Stomach (tissue), 9 donors: ENCODE measurements around the gene RANBP17. TPM values are rescaled to one million over a fixed set of nuclear protein-coding genes. Genes with fewer than 3 reads are reported as not detected.

Experiments used
- DNase-seq, 2 donors: peaks; one replicate each; pipeline versions ENCODE4 v3.0.0 to v3.0.0-alpha.2; 2013 to 2019
- H3K27ac ChIP-seq, 5 donors: fragments of 200-600 bp in 4 of 5; sonication (generic) in 4 of 5; one replicate each; pipeline ENCODE4 v1.5.1; 2013 to 2019; ENCODE audit warnings: mild to moderate bottlenecking in 1 of 5, moderate library complexity in 1 of 5
- H3K27me3 ChIP-seq, 3 donors: fragments of 200-600 bp; sonication (generic); one replicate each; pipeline ENCODE4 v1.5.1; 2017 to 2019; ENCODE audit warnings: mixed run types in 1 of 3
- H3K36me3 ChIP-seq, 4 donors: fragments of 200-600 bp; sonication (generic); 1 replicate in 3 of 4; 2 replicates in 1 of 4; pipeline ENCODE4 v1.5.1; 2016 to 2019
- H3K4me1 ChIP-seq, 4 donors: fragments of 200-600 bp; sonication (generic); one replicate each; pipeline ENCODE4 v1.5.1; 2016 to 2019
- H3K4me3 ChIP-seq, 4 donors: fragments of 200-600 bp; sonication (generic) in 3 of 4; one replicate each; pipeline ENCODE4 v1.5.1; 2016 to 2019; ENCODE audit warnings: mild to moderate bottlenecking in 1 of 4
- H3K9me3 ChIP-seq, 4 donors: fragments of 200-600 bp; sonication (generic); one replicate each; pipeline ENCODE4 v1.5.1; 2016 to 2019
- CTCF ChIP-seq, 7 experiments: fragments of 450-650 bp in 4 of 7; fragments of 200-600 bp in 3 of 7; sonication (generic) in 3 of 7; IDR thresholded peaks; one replicate each; pipeline ENCODE4 v1.5.1; 2016 to 2019; ENCODE audit warnings: antibody characterized with exemption in 7 of 7, control low read depth in 2 of 7, mild to moderate bottlenecking in 1 of 7
- EP300 ChIP-seq: sonication (generic); formaldehyde crosslinking; IDR thresholded peaks from one replicate; pipeline ENCODE4 v1.6.1; 2017; ENCODE audit warnings: antibody characterized with exemption
- POLR2A ChIP-seq, 4 donors: fragments of 450-650 bp; IDR thresholded peaks; one replicate each; pipeline ENCODE4 v1.6.1; 2016; ENCODE audit warnings: antibody characterized with exemption in 4 of 4, control low read depth in 2 of 4, mild to moderate bottlenecking in 1 of 4, moderate library complexity in 1 of 4
- POLR2AphosphoS5 ChIP-seq, 3 donors: sonication (generic); formaldehyde crosslinking; IDR thresholded peaks; one replicate each; pipeline ENCODE4 v1.6.1; 2016; ENCODE audit warnings: antibody characterized with exemption in 3 of 3
- WGBS, 5 donors: extraction: QIAGEN DNeasy Blood & Tissue Kit in 3 of 5; methylation state at CpG; one replicate each; pipeline versions ENCODE4 v1.1.5 to v1.1.7; 2013 to 2018; 5-methylcytosine and 5-hydroxymethylcytosine counted together
- intact Hi-C: fragments of 100-400 bp; cut with DNase I; formaldehyde crosslinking; loops from one replicate; pipeline ENCODE4 v1.15.1; 2023; ENCODE audit warnings: low total_unique reads
- polyA plus RNA-seq, 3 donors: library from polyadenylated mRNA; stranded (reverse); fragments of 200-250 nt; gene quantifications; one replicate each; pipeline ENCODE4 v1.2.3, GENCODE V29; 2013
- total RNA-seq, 5 donors: library from RNA; depleted of rRNA; stranded (reverse); fragments of >200 nt; gene quantifications; one replicate each; pipeline versions ENCODE4 v1.1.0 to v1.2.3, GENCODE V29; 2014 to 2016
- donor health status: healthy with polysubstance abuse.
- donor health status: Bipolar disorder and iron deficiency.
- donor health status: healthy.

Gene RANBP17
- total and polyA plus RNA-seq, 8 donors: 1.4 to 75.6 (median 10.5) TPM

DNA sequence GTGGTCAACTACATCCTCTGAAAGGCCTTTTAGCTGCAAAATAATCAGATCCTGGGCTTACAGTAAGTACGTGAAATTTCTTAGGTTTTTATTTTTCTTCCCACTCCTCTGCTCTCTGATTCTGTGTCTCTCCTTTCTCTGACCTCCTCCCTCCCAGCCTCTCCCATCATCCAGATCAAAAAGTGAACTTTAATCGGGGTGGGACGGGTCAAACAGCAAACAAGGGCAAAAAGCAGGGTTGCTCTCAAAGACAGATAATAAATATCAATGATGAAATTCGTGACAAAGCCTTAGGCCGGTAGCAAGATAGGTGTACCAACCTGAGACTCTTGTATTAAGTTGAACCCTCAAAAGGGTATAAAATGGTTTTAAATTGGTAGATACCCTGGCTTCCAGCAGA, 76.1 kb downstream of the RANBP17 start:
- Histone ChIP-seq H3K9me3 (no peaks in the 10 kb centered on the region), H3K36me3 (peaks cover 0 to 5% (median 0%) of the 10 kb centered on the region in 4 donors), H3K4me1 (no peaks in the 10 kb centered on the region), H3K27ac (no peak overlapping the region), H3K27me3 (no peaks in the 10 kb centered on the region), H3K4me3 (no peak overlapping the region)
- 62 to 87% (median 76%) methylated on average over 5 of the region's 5 CpGs for WGBS, 5 donors
- intact Hi-C loops: no loop called here
- TF ChIP-seq POLR2A (IDR thresholded peaks at IDR 0.05) (no peak), CTCF (IDR thresholded peaks at IDR 0.05) (no peak), POLR2AphosphoS5 (IDR thresholded peaks at IDR 0.05) (no peak), EP300 (no peak)
- no peak for DNase-seq

GRCh38 chr5:170939178-170939577, 77.4 kb downstream of the RANBP17 start:
- no peak for TF ChIP-seq CTCF (IDR thresholded peaks at IDR 0.05)
- no peak for TF ChIP-seq POLR2AphosphoS5 (IDR thresholded peaks at IDR 0.05)
- no peak for TF ChIP-seq EP300
- no peak for TF ChIP-seq POLR2A (IDR thresholded peaks at IDR 0.05)
- no peaks in the 10 kb centered on the region for H3K9me3 ChIP-seq
- no peaks in the 10 kb centered on the region for H3K27me3 ChIP-seq
- no peaks in the 10 kb centered on the region for H3K4me1 ChIP-seq
- WGBS, 5 donors: 73 to 94% (median 85%) methylated on average over 8 of the region's 8 CpGs
- H3K36me3 ChIP-seq: peaks cover 0 to 5% (median 0%) of the 10 kb centered on the region in 4 donors
- H3K4me3 ChIP-seq: no peak overlapping the region
- intact Hi-C loops: no loop called here
- DNase-seq: no peak
- no peak overlapping the region for H3K27ac ChIP-seq

GRCh38 chr5:170941788-170942187, 80.0 kb downstream of the RANBP17 start:
- intact Hi-C loops: no loop called here
- H3K36me3 ChIP-seq: peaks cover 0 to 5% (median 0%) of the 10 kb centered on the region in 4 donors
- DNase-seq: no peak
- no peak overlapping the region for H3K27ac ChIP-seq
- no peaks in the 10 kb centered on the region for H3K4me1 ChIP-seq
- TF ChIP-seq EP300 (no peak), POLR2AphosphoS5 (IDR thresholded peaks at IDR 0.05) (no peak), POLR2A (IDR thresholded peaks at IDR 0.05) (no peak), CTCF (IDR thresholded peaks at IDR 0.05) (no peak)
- no peaks in the 10 kb centered on the region for H3K9me3 ChIP-seq
- 95 to 97% (median 96%) methylated on average over 8 of the region's 8 CpGs for WGBS, 5 donors
- no peak overlapping the region for H3K4me3 ChIP-seq
- no peaks in the 10 kb centered on the region for H3K27me3 ChIP-seq

- TF ChIP-seq POLR2A (IDR thresholded peaks at IDR 0.05): no peak
- TF ChIP-seq CTCF (IDR thresholded peaks at IDR 0.05): no peak
- no peak for TF ChIP-seq POLR2AphosphoS5 (IDR thresholded peaks at IDR 0.05)
- TF ChIP-seq EP300: no peak
- 51 to 69% (median 59%) methylated on average over 3 of the region's 3 CpGs for WGBS, 5 donors
- intact Hi-C loops: no loop called here
- no peak for DNase-seq
- Histone ChIP-seq H3K27me3 (no peaks in the 10 kb centered on the region), H3K27ac (no peak overlapping the region), H3K4me3 (no peak overlapping the region), H3K36me3 (no peaks in the 10 kb centered on the region), H3K9me3 (no peaks in the 10 kb centered on the region), H3K4me1 (no peaks in the 10 kb centered on the region)
Measured at GRCh38 chr5:170945275-170945674, 83.5 kb downstream of the RANBP17 start.
